Measurements from ENCODE around the gene GRK5. TPM values are rescaled to one million over a fixed set of nuclear protein-coding genes. Genes with fewer than 3 reads are reported as not detected.

GRK5 gene
- total RNA-seq, 1 donor: 16.0 TPM

GRCh38 chr10:119474606-119475005, 267.2 kb downstream of the GRK5 start:
- TF ChIP-seq, protein P1, sequence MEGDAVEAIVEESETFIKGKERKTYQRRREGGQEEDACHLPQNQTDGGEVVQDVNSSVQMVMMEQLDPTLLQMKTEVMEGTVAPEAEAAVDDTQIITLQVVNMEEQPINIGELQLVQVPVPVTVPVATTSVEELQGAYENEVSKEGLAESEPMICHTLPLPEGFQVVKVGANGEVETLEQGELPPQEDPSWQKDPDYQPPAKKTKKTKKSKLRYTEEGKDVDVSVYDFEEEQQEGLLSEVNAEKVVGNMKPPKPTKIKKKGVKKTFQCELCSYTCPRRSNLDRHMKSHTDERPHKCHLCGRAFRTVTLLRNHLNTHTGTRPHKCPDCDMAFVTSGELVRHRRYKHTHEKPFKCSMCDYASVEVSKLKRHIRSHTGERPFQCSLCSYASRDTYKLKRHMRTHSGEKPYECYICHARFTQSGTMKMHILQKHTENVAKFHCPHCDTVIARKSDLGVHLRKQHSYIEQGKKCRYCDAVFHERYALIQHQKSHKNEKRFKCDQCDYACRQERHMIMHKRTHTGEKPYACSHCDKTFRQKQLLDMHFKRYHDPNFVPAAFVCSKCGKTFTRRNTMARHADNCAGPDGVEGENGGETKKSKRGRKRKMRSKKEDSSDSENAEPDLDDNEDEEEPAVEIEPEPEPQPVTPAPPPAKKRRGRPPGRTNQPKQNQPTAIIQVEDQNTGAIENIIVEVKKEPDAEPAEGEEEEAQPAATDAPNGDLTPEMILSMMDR (IDR thresholded peaks at IDR 0.05; ENCODE audit: insufficient read depth, low read depth, low read length): no peak
- no peak overlapping the region for H3K4me3 ChIP-seq (ENCODE audit: low read depth, low read length)
- DNase-seq (ENCODE audit: low read depth): no peak

- TF ChIP-seq, protein P1 (IDR thresholded peaks at IDR 0.05; ENCODE audit: insufficient read depth, low read depth, low read length): no peak
- no peak overlapping the region for H3K4me3 ChIP-seq (ENCODE audit: low read depth, low read length)
- no peak for DNase-seq (ENCODE audit: low read depth)
Measured at GRCh38 chr10:119477444-119477843, 270.1 kb downstream of the GRK5 start.

- TF ChIP-seq, protein P1 (IDR thresholded peaks at IDR 0.05; ENCODE audit: insufficient read depth, low read depth, low read length): no peak
- H3K4me3 ChIP-seq (ENCODE audit: low read depth, low read length): no peak overlapping the region
- no peak for DNase-seq (ENCODE audit: low read depth)
Measured at GRCh38 chr10:119478111-119478802, 270.9 kb downstream of the GRK5 start.

- DNase-seq (ENCODE audit: low read depth): no peak
- H3K4me3 ChIP-seq (ENCODE audit: low read depth, low read length): no peak overlapping the region
- TF ChIP-seq, protein P1 (IDR thresholded peaks at IDR 0.05; ENCODE audit: insufficient read depth, low read depth, low read length): no peak
Measured at GRCh38 chr10:119478811-119479341, 271.5 kb downstream of the GRK5 start.

DNA sequence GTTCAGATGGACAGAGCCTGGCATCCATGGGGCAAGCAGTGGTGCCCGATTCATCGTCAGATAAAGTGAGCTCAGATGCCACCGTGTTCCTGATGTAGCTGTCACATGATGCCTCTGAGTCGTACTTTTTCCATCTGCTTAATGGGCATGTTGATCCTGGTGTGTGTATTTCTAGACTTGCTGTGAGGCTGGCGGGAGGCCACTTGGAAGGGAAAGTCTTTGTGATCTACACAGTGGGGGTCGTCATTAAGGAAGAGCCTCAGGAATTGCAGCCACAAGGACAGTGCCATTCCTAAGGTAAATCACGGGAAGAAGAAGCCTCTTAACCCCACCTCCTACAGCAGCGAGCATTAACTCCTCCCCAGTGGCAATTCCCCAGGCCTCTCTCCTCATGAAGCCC, 272.2 kb downstream of the GRK5 start:
- H3K4me3 ChIP-seq (ENCODE audit: low read depth, low read length): no peak overlapping the region
- no peak for DNase-seq (ENCODE audit: low read depth)
- TF ChIP-seq, protein P1 (IDR thresholded peaks at IDR 0.05; ENCODE audit: insufficient read depth, low read depth, low read length): no peak

DNA sequence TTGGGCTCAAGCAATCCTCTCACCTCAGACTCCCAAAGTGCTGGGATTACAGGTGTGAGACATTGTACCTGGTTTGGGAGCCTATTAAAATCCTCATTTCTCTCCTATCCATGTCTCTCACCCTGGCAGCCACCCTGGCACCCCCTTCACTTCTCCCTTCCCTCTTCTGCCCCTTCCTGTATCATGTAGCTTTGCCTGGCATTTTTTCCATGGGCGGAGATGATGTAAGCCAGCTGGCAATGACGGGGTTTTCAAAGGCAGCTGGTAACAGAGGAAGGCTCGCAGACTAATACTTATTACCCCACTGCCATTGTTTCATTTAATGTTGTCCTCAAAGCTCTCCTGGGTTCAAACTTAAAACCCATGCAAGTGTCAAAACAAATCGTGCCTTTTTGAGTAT, 273.3 kb downstream of the GRK5 start:
- DNase-seq (ENCODE audit: low read depth): peak; percentile 38
- TF ChIP-seq, protein P1 (IDR thresholded peaks at IDR 0.05; ENCODE audit: insufficient read depth, low read depth, low read length): no peak
- H3K4me3 ChIP-seq (ENCODE audit: low read depth, low read length): no peak overlapping the region

Data from fibroblast of villous mesenchyme (primary cell).